SJSA1 (cell line): ENCODE data around the gene IMPG2. TPM values are rescaled to one million over a fixed set of nuclear protein-coding genes. Genes with fewer than 3 reads are reported as not detected.

Source experiments
- DNase-seq, 2 experiments: peaks; one replicate each; pipeline ENCODE4 v3.0.0-alpha.2; 2015 to 2020; ENCODE audit warnings: low spot score in 2 of 2, low read depth in 1 of 2
- H3K27ac ChIP-seq: fragments of 250-450 bp; sonication (Bioruptor Pico); 2 replicates; pipeline ENCODE4 v1.5.1; 2020; ENCODE audit warnings: mild to moderate bottlenecking, moderate library complexity
- H3K27me3 ChIP-seq: fragments of 250-450 bp; sonication (Bioruptor Pico); replicated peaks from 2 replicates; pipeline ENCODE4 v1.5.1; 2020; ENCODE audit warnings: mild to moderate bottlenecking, moderate library complexity
- H3K36me3 ChIP-seq: fragments of 250-450 bp; sonication (Bioruptor Pico); 2 replicates; pipeline ENCODE4 v1.5.1; 2020; ENCODE audit warnings: mild to moderate bottlenecking
- H3K4me1 ChIP-seq: fragments of 250-450 bp; sonication (Bioruptor Pico); replicated peaks from 2 replicates; pipeline ENCODE4 v1.6.1; 2021; ENCODE audit warnings: mild to moderate bottlenecking
- H3K4me3 ChIP-seq: fragments of 250-450 bp; sonication (Bioruptor Pico); 2 replicates; pipeline ENCODE4 v1.5.1; 2020; ENCODE audit warnings: mild to moderate bottlenecking
- H3K9me3 ChIP-seq: fragments of 250-450 bp; sonication (Bioruptor Pico); replicated peaks from 2 replicates; pipeline ENCODE4 v1.5.1; 2020; ENCODE audit warnings: mild to moderate bottlenecking
- total RNA-seq: library from RNA; depleted of rRNA; stranded (reverse); fragments of >200 nt; shearing (Covaris generic); gene quantifications from 2 replicates; pipeline ENCODE4 v1.2.3, GENCODE V29; 2014

IMPG2 gene
- total RNA-seq, 1 experiment from 2014 or later = 0.05 TPM

- Histone ChIP-seq H3K4me1 (peaks cover 10% of the 10 kb centered on the region), H3K27me3 (no peaks in the 10 kb centered on the region), H3K36me3 (no peaks in the 10 kb centered on the region), H3K4me3 (no peak overlapping the region), H3K27ac (no peak overlapping the region), H3K9me3 (no peaks in the 10 kb centered on the region)
- DNase-seq = no peak
These were observed 20.3 kb downstream of the IMPG2 start for GRCh38 chr3:101300073-101300472.

GRCh38 chr3:101292027-101292426 lies 28.3 kb downstream of the IMPG2 start:
- peaks cover 7% of the 10 kb centered on the region for H3K4me1 ChIP-seq
- H3K36me3 ChIP-seq = no peaks in the 10 kb centered on the region
- no peaks in the 10 kb centered on the region for H3K9me3 ChIP-seq
- no peak overlapping the region for H3K27ac ChIP-seq
- H3K27me3 ChIP-seq = no peaks in the 10 kb centered on the region
- DNase-seq = no peak
- H3K4me3 ChIP-seq = no peak overlapping the region

GRCh38 chr3:101288294-101288693 lies 32.1 kb downstream of the IMPG2 start:
- DNase-seq = no peak
- Histone ChIP-seq H3K27ac (no peak overlapping the region), H3K9me3 (no peaks in the 10 kb centered on the region), H3K27me3 (no peaks in the 10 kb centered on the region), H3K4me1 (peaks cover 7% of the 10 kb centered on the region), H3K4me3 (no peak overlapping the region), H3K36me3 (no peaks in the 10 kb centered on the region)

GRCh38 chr3:101284757-101285156 lies 35.6 kb downstream of the IMPG2 start:
- no peak overlapping the region for H3K27ac ChIP-seq
- H3K9me3 ChIP-seq = no peaks in the 10 kb centered on the region
- DNase-seq = no peak
- H3K4me3 ChIP-seq = no peak overlapping the region
- H3K36me3 ChIP-seq = no peaks in the 10 kb centered on the region
- H3K27me3 ChIP-seq = no peaks in the 10 kb centered on the region
- H3K4me1 ChIP-seq = peaks cover 12% of the 10 kb centered on the region

GRCh38 chr3:101281521-101282030 lies 38.8 kb downstream of the IMPG2 start:
- Histone ChIP-seq H3K27me3 (no peaks in the 10 kb centered on the region), H3K4me3 (no peak overlapping the region), H3K27ac (no peak overlapping the region), H3K36me3 (no peaks in the 10 kb centered on the region), H3K4me1 (peaks cover 12% of the 10 kb centered on the region), H3K9me3 (no peaks in the 10 kb centered on the region)
- peak; percentile 74 to 87 for DNase-seq

GRCh38 chr3:101279765-101280385 lies 40.5 kb downstream of the IMPG2 start:
- Histone ChIP-seq H3K9me3 (no peaks in the 10 kb centered on the region), H3K27me3 (no peaks in the 10 kb centered on the region), H3K27ac (no peak overlapping the region), H3K4me1 (peaks cover 12% of the 10 kb centered on the region), H3K36me3 (no peaks in the 10 kb centered on the region), H3K4me3 (no peak overlapping the region)
- DNase-seq = no peak

- peaks cover 12% of the 10 kb centered on the region for H3K4me1 ChIP-seq
- DNase-seq = no peak
- no peak overlapping the region for H3K27ac ChIP-seq
- H3K9me3 ChIP-seq = no peaks in the 10 kb centered on the region
- H3K4me3 ChIP-seq = no peak overlapping the region
- H3K27me3 ChIP-seq = no peaks in the 10 kb centered on the region
- H3K36me3 ChIP-seq = no peaks in the 10 kb centered on the region
These were observed 41.2 kb downstream of the IMPG2 start for GRCh38 chr3:101279162-101279561.

- Histone ChIP-seq H3K36me3 (no peaks in the 10 kb centered on the region), H3K27ac (no peak overlapping the region), H3K4me1 (peaks cover 12% of the 10 kb centered on the region), H3K4me3 (no peak overlapping the region), H3K9me3 (no peaks in the 10 kb centered on the region), H3K27me3 (no peaks in the 10 kb centered on the region)
- no peak for DNase-seq
These were observed 41.6 kb downstream of the IMPG2 start for GRCh38 chr3:101278727-101279126.

GRCh38 chr3:101273608-101274007 lies 46.8 kb downstream of the IMPG2 start:
- no peaks in the 10 kb centered on the region for H3K36me3 ChIP-seq
- no peaks in the 10 kb centered on the region for H3K27me3 ChIP-seq
- no peak overlapping the region for H3K27ac ChIP-seq
- no peak overlapping the region for H3K4me3 ChIP-seq
- no peaks in the 10 kb centered on the region for H3K4me1 ChIP-seq
- DNase-seq = no peak
- H3K9me3 ChIP-seq = no peaks in the 10 kb centered on the region

GRCh38 chr3:101273156-101273555 lies 47.2 kb downstream of the IMPG2 start:
- H3K9me3 ChIP-seq = no peaks in the 10 kb centered on the region
- H3K4me1 ChIP-seq = no peaks in the 10 kb centered on the region
- no peaks in the 10 kb centered on the region for H3K27me3 ChIP-seq
- H3K27ac ChIP-seq = no peak overlapping the region
- H3K36me3 ChIP-seq = no peaks in the 10 kb centered on the region
- DNase-seq = no peak
- no peak overlapping the region for H3K4me3 ChIP-seq

- Histone ChIP-seq H3K9me3 (no peaks in the 10 kb centered on the region), H3K27ac (no peak overlapping the region), H3K4me3 (no peak overlapping the region), H3K27me3 (no peaks in the 10 kb centered on the region), H3K36me3 (no peaks in the 10 kb centered on the region), H3K4me1 (no peaks in the 10 kb centered on the region)
- no peak for DNase-seq
These were observed 48.6 kb downstream of the IMPG2 start for GRCh38 chr3:101271728-101272127.

- peaks cover 10% of the 10 kb centered on the region; the same call in 1 of the 2 replicates for H3K4me1 ChIP-seq
- H3K9me3 ChIP-seq = no peaks in the 10 kb centered on the region
- no peaks in the 10 kb centered on the region for H3K27me3 ChIP-seq
- no peak overlapping the region for H3K4me3 ChIP-seq
- no peak for DNase-seq
- no peak overlapping the region for H3K27ac ChIP-seq
- H3K36me3 ChIP-seq = no peaks in the 10 kb centered on the region
These were observed 50.2 kb downstream of the IMPG2 start for GRCh38 chr3:101270149-101270548.

GRCh38 chr3:101268971-101269671 lies 51.3 kb downstream of the IMPG2 start:
- Histone ChIP-seq H3K27me3 (no peaks in the 10 kb centered on the region), H3K9me3 (no peaks in the 10 kb centered on the region), H3K4me1 (peaks cover 10% of the 10 kb centered on the region; the same call in 1 of the 2 replicates), H3K4me3 (no peak overlapping the region), H3K36me3 (no peaks in the 10 kb centered on the region), H3K27ac (no peak overlapping the region)
- no peak for DNase-seq

GRCh38 chr3:101268141-101268540 lies 52.2 kb downstream of the IMPG2 start:
- Histone ChIP-seq H3K36me3 (no peaks in the 10 kb centered on the region), H3K4me3 (no peak overlapping the region), H3K9me3 (no peaks in the 10 kb centered on the region), H3K27ac (no peak overlapping the region), H3K27me3 (no peaks in the 10 kb centered on the region), H3K4me1 (peaks cover 10% of the 10 kb centered on the region; the same call in 1 of the 2 replicates)
- DNase-seq = no peak
